HepG2 (cell line): Measurements from ENCODE around the gene TRPC6. TPM values are rescaled to one million over a fixed set of nuclear protein-coding genes. Genes with fewer than 3 reads are reported as not detected.

Experiments used
- ATAC-seq: fragments of 200-7000 bp; cut with Tn5 transposase; 3 replicates; pipeline ENCODE4 v1.9.1; 2020; ENCODE audit warnings: mild to moderate bottlenecking, moderate library complexity
- BruUV-seq: library from RNA; stranded (reverse); fragments of 400-500 nt; replicated peaks from 2 replicates; lab custom pipeline; 2021; lab: Mats Ljungman, UMichigan
- CTCF ChIA-PET: fragments of 300-600 bp; formaldehyde crosslinking; extraction: SDS; loops from one replicate; lab custom pipeline; 2021; ENCODE audit warnings: low total read pairs, inconsistent platforms, low intra/inter-chr PET ratio; lab: Yijun Ruan, JAX
- POLR2A ChIA-PET: fragments of 350-600 bp; sonication (Branson Sonifier 250); formaldehyde crosslinking; loops from one replicate; lab custom pipeline; 2020; ENCODE audit warnings: antibody characterized with exemption, inconsistent platforms; lab: Yijun Ruan, JAX
- DNase-seq: peaks from one replicate; pipeline ENCODE4 v3.0.0-alpha.2; 2015; ENCODE audit warnings: low spot score
- FAIRE-seq: peaks from 3 replicates; lab custom pipeline; 2011; peaks lifted over from hg19 to GRCh38; lab: Jason Lieb, UNC
- H2AFZ ChIP-seq: one replicate; pipeline ENCODE4 v1.6.1; 2011; ENCODE audit warnings: low read length, inconsistent platforms
- H3K27ac ChIP-seq: fragments of 300-600 bp; 3 replicates; pipeline ENCODE4 v1.8.0; 2011; ENCODE audit warnings: mixed run types, mild to moderate bottlenecking, mixed read lengths, low read length, inconsistent platforms; ENCODE audit not compliant: insufficient read depth; ENCODE audit errors: extremely low read length
- H3K27me3 ChIP-seq, 2 experiments: fragments of 200-600 bp in 1 of 2; 2 replicates in 1 of 2; 3 replicates in 1 of 2; pipeline versions ENCODE4 v1.6.0 to v1.8.0; 2011; ENCODE audit warnings: low read length in 2 of 2, mild to moderate bottlenecking in 2 of 2, moderate library complexity in 2 of 2, inconsistent platforms in 1 of 2; ENCODE audit not compliant: insufficient read depth in 2 of 2, control insufficient read depth in 1 of 2
- H3K36me3 ChIP-seq, 2 experiments: fragments of 200-600 bp in 1 of 2; replicated peaks in 1 of 2; 2 replicates in 1 of 2; 3 replicates in 1 of 2; pipeline versions ENCODE4 v1.5.1 to v1.8.0; 2011; ENCODE audit warnings: low read length in 2 of 2, inconsistent platforms in 1 of 2; ENCODE audit not compliant: insufficient read depth in 2 of 2, control insufficient read depth in 1 of 2
- H3K4me1 ChIP-seq: 2 replicates; pipeline ENCODE4 v1.5.1; 2012; ENCODE audit warnings: low read length, inconsistent platforms; ENCODE audit not compliant: insufficient read depth
- H3K4me2 ChIP-seq: 2 replicates; pipeline ENCODE4 v1.6.0; 2011; ENCODE audit warnings: low read depth, low read length, inconsistent platforms
- H3K4me3 ChIP-seq, 3 experiments: fragments of 200-600 bp in 1 of 3; sonication (generic), shearing (Covaris generic) in 1 of 3; replicated peaks in 1 of 3; 2 replicates each; pipeline ENCODE4 v1.5.1; 2011 to 2016; ENCODE audit warnings: low read length in 3 of 3, inconsistent platforms in 2 of 3, low read depth in 2 of 3, mild to moderate bottlenecking in 2 of 3, control low read depth in 1 of 3, mixed read lengths in 1 of 3; ENCODE audit not compliant: insufficient read depth in 1 of 3
- H3K79me2 ChIP-seq: one replicate; pipeline ENCODE4 v1.6.1; 2011; ENCODE audit warnings: low read length, inconsistent platforms; ENCODE audit not compliant: insufficient read depth
- H3K9ac ChIP-seq: 2 replicates; pipeline ENCODE4 v1.6.0; 2011; ENCODE audit warnings: mild to moderate bottlenecking, low read depth, low read length, inconsistent platforms; ENCODE audit not compliant: insufficient read depth
- H3K9me3 ChIP-seq: 2 replicates; pipeline ENCODE4 v1.5.1; 2012; ENCODE audit warnings: mild to moderate bottlenecking, low read length
- H4K20me1 ChIP-seq: 2 replicates; pipeline ENCODE4 v1.6.0; 2011; ENCODE audit warnings: inconsistent platforms, mild to moderate bottlenecking, low read length, moderate library complexity; ENCODE audit not compliant: insufficient read depth
- ADNP ChIP-seq: sonication (generic); formaldehyde crosslinking; IDR thresholded peaks from 2 replicates; pipeline ENCODE4 v1.4.0; 2020; ENCODE audit warnings: missing genetic modification reagents
- HMG20B ChIP-seq: conservative IDR thresholded peaks from 2 replicates; pipeline ENCODE4 v1.6.1; 2016; ENCODE audit warnings: missing genetic modification reagents, missing compliant biosample characterization
- RCOR2 ChIP-seq: IDR thresholded peaks from 2 replicates; pipeline ENCODE4 v1.6.1; 2016; ENCODE audit warnings: missing biosample characterization, missing genetic modification reagents
- SIX4 ChIP-seq: sonication (generic); formaldehyde crosslinking; IDR thresholded peaks from 2 replicates; pipeline ENCODE4 v1.4.0; 2020; ENCODE audit warnings: missing genetic modification reagents
- ZFP62 ChIP-seq: sonication (generic); formaldehyde crosslinking; IDR thresholded peaks from 2 replicates; pipeline ENCODE4 v1.4.0; 2020; ENCODE audit warnings: missing genetic modification reagents
- ZNF263 ChIP-seq: sonication (generic); formaldehyde crosslinking; IDR thresholded peaks from 2 replicates; pipeline ENCODE4 v1.4.0; 2020; ENCODE audit warnings: missing genetic modification reagents
- ZNF317 ChIP-seq: sonication (generic); formaldehyde crosslinking; IDR thresholded peaks from 2 replicates; pipeline ENCODE4 v1.5.0; 2020; ENCODE audit warnings: mild to moderate bottlenecking, missing genetic modification reagents
- ZNF672 ChIP-seq: sonication (generic); formaldehyde crosslinking; IDR thresholded peaks from 2 replicates; pipeline ENCODE4 v1.8.1; 2022; ENCODE audit warnings: missing genetic modification reagents
- WGBS: methylation state at CpG from one replicate; pipeline ENCODE4 v1.1.6; 2017; ENCODE audit warnings: low lambda C conversion rate; 5-methylcytosine and 5-hydroxymethylcytosine counted together
- in situ Hi-C: cut with HindIII; loops from 2 replicates; pipeline ENCODE4 v1.10.0; 2017; ENCODE audit warnings: low pct_unique_long_range_greater_than_20kb; ENCODE audit not compliant: extremely low pct_ligation_motif_present
- intact Hi-C: fragments of 100-400 bp; cut with micrococcal nuclease; formaldehyde crosslinking; loops from one replicate; pipeline ENCODE4 v1.10.0; 2022; ENCODE audit not compliant: unreplicated experiment
- polyA plus RNA-seq, 8 experiments: library from polyadenylated mRNA; depleted of rRNA in 3 of 8; stranded (reverse) in 7 of 8; unstranded in 1 of 8; fragments of >200 nt; fragmentation: Illumina TruSeq in 4 of 8; extraction: Trizol in 4 of 8; gene quantifications; 2 replicates each; pipeline versions ENCODE4 v1.2.1 to v1.2.3, GENCODE V29; 2011 to 2016; ENCODE audit warnings: low read depth in 4 of 8, missing spikeins in 1 of 8, mixed read lengths in 1 of 8; ENCODE audit not compliant: insufficient read depth in 1 of 8
- total RNA-seq, 5 experiments: library from RNA; depleted of rRNA; stranded (reverse); fragments of >200 nt; fragmentation: Illumina TruSeq; extraction: Trizol; gene quantifications; 2 replicates each; pipeline ENCODE4 v1.2.3, GENCODE V29; 2016; ENCODE audit warnings: low read depth in 1 of 5
- TF ChIP-seq, protein P1 (sequence below): sonication (generic); formaldehyde crosslinking; IDR thresholded peaks from 2 replicates; pipeline ENCODE4 v1.5.0; 2020; ENCODE audit warnings: mild to moderate bottlenecking, missing genetic modification reagents, borderline replicate concordance
- TF ChIP-seq, protein P2 (sequence below): sonication (generic); formaldehyde crosslinking; IDR thresholded peaks from 2 replicates; pipeline ENCODE4 v1.8.0; 2022; ENCODE audit warnings: mild to moderate bottlenecking, missing genetic modification reagents, moderate library complexity
- TF ChIP-seq, protein P3 (sequence below): sonication (generic); formaldehyde crosslinking; IDR thresholded peaks from 2 replicates; pipeline ENCODE4 v1.8.0; 2022; ENCODE audit warnings: missing genetic modification reagents, mild to moderate bottlenecking, borderline replicate concordance

Gene TRPC6
- total and polyA plus RNA-seq, 2 of the 13 experiments (the other 11 are each of a cell fraction or from before 2014, with no cell fraction given): not detected

DNA sequence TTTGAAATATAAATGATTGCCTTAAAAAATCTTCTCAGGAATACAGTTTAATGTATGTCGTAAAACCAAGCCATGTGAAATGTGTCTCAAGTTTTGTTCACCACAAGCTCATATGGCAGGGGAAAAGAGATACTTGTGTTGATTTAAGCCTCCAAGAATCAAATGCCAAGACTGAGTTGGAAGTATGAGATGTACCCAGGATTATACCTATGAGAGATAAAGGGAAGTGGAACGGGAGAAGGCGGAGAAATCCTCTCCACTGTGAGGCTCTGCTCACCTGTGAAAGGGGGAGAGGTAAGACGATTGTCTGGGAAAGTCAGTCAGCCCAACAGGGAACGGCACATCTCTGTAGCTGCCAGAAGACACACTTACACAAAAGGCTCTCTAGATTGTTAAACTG is 124.8 kb downstream of the TRPC6 start:
- no peaks in the 10 kb centered on the region for H4K20me1 ChIP-seq
- in situ Hi-C loops: loop anchor here (10.0 kb wide), 1 partner anchor 386 kb away; no protein-coding TSS in a partner anchor
- DNase-seq (no peak), ATAC-seq (no peak), FAIRE-seq (no peak)
- H3K9me3 ChIP-seq: no peaks in the 10 kb centered on the region
- no peak for TF ChIP-seq ZNF672
- peak; percentile 96 for TF ChIP-seq ZNF317
- no peak for TF ChIP-seq ZFP62
- TF ChIP-seq, protein P1, sequence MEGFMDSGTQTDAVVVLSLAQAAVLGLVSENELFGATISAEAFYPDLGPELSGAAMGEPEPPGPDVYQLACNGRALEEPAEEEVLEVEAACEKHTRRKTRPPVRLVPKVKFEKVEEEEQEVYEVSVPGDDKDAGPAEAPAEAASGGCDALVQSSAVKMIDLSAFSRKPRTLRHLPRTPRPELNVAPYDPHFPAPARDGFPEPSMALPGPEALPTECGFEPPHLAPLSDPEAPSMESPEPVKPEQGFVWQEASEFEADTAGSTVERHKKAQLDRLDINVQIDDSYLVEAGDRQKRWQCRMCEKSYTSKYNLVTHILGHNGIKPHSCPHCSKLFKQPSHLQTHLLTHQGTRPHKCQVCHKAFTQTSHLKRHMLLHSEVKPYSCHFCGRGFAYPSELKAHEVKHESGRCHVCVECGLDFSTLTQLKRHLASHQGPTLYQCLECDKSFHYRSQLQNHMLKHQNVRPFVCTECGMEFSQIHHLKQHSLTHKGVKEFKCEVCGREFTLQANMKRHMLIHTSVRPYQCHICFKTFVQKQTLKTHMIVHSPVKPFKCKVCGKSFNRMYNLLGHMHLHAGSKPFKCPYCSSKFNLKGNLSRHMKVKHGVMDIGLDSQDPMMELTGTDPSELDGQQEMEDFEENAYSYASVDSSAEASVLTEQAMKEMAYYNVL (CRISPR knock-in tag): no peak
- TF ChIP-seq RCOR2 (CRISPR knock-in tag): no peak
- no peak for TF ChIP-seq ZNF263 (CRISPR knock-in tag)
- H2AFZ ChIP-seq: no peak overlapping the region
- no peaks in the 10 kb centered on the region for H3K79me2 ChIP-seq
- H3K9ac ChIP-seq: no peak overlapping the region
- POLR2A ChIA-PET: no interaction called here
- BruUV-seq: no TSS peak
- CTCF ChIA-PET: no interaction called here
- intact Hi-C loops: no loop called here
- peaks cover under 1% of the 10 kb centered on the region; the same call in 1 of the 2 replicates for H3K4me1 ChIP-seq
- no peak overlapping the region for H3K4me2 ChIP-seq
- H3K27me3 ChIP-seq: no peaks in the 10 kb centered on the region
- H3K27ac ChIP-seq: no peak overlapping the region
- WGBS: 47% methylated on average over 5 of the region's 5 CpGs
- no peaks in the 10 kb centered on the region for H3K36me3 ChIP-seq
- no peak overlapping the region for H3K4me3 ChIP-seq

DNA sequence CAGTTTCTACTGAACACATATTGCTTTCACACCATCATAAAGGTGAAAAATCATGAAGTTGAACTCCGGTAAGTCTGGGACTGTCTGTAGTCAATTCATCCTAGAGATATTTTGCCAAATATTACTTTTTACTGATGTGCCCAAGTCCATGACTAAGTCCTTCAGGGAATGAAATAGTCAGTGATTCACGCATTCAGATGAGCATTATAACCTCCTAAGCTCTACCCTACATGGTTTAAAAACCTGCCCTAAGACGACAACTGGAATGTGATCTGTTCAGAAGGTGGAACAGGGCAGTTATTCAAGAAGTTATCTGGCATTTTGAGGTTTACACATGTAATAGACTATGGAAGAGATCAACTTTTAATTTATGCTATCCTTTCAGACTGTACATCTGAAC is 125.6 kb downstream of the TRPC6 start:
- in situ Hi-C loops: loop anchor here (10.0 kb wide), 1 partner anchor 387 kb away; no protein-coding TSS in a partner anchor
- intact Hi-C loops: no loop called here
- H3K9me3 ChIP-seq: no peaks in the 10 kb centered on the region
- no peak overlapping the region for H2AFZ ChIP-seq
- no peaks in the 10 kb centered on the region for H3K36me3 ChIP-seq
- H3K4me3 ChIP-seq: no peak overlapping the region
- POLR2A ChIA-PET: no interaction called here
- no peak overlapping the region for H3K4me2 ChIP-seq
- no peaks in the 10 kb centered on the region for H3K27me3 ChIP-seq
- FAIRE-seq: no peak
- H3K4me1 ChIP-seq: no peaks in the 10 kb centered on the region
- WGBS: 0% methylated on average over 3 of the region's 3 CpGs
- H4K20me1 ChIP-seq: no peaks in the 10 kb centered on the region
- H3K27ac ChIP-seq: no peak overlapping the region
- no TSS peak for BruUV-seq
- no peak for ATAC-seq
- no peak overlapping the region for H3K9ac ChIP-seq
- TF ChIP-seq, protein P2, sequence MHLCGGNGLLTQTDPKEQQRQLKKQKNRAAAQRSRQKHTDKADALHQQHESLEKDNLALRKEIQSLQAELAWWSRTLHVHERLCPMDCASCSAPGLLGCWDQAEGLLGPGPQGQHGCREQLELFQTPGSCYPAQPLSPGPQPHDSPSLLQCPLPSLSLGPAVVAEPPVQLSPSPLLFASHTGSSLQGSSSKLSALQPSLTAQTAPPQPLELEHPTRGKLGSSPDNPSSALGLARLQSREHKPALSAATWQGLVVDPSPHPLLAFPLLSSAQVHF (CRISPR knock-in tag): no peak
- no peak for TF ChIP-seq HMG20B (CRISPR knock-in tag)
- TF ChIP-seq ADNP (CRISPR knock-in tag): no peak
- no peak for TF ChIP-seq SIX4 (CRISPR knock-in tag)
- TF ChIP-seq, protein P3, sequence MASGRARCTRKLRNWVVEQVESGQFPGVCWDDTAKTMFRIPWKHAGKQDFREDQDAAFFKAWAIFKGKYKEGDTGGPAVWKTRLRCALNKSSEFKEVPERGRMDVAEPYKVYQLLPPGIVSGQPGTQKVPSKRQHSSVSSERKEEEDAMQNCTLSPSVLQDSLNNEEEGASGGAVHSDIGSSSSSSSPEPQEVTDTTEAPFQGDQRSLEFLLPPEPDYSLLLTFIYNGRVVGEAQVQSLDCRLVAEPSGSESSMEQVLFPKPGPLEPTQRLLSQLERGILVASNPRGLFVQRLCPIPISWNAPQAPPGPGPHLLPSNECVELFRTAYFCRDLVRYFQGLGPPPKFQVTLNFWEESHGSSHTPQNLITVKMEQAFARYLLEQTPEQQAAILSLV (CRISPR knock-in tag): no peak
- DNase-seq: no peak
- H3K79me2 ChIP-seq: no peaks in the 10 kb centered on the region
- CTCF ChIA-PET: no interaction called here
